ENCODE results near the gene KCNK18.

- peak; percentile 69 for TF ChIP-seq REST (IDR thresholded peaks at IDR 0.05; ENCODE audit: low read depth)
- no peak for TF ChIP-seq EGR1 (IDR thresholded peaks at IDR 0.05)
- TF ChIP-seq NFIC (IDR thresholded peaks at IDR 0.05) = no peak
- TF ChIP-seq EP300 (IDR thresholded peaks at IDR 0.05; ENCODE audit: borderline replicate concordance) = no peak
- TF ChIP-seq USF1 (IDR thresholded peaks at IDR 0.05) = no peak
Measured at GRCh38 chr10:117254338-117254737, 57.0 kb downstream of the KCNK18 start.

All from Ishikawa (cell line).